Right lobe of liver (tissue), 6 donors: Measurements from ENCODE around the gene CREB3L4. TPM values are rescaled to one million over a fixed set of nuclear protein-coding genes. Genes with fewer than 3 reads are reported as not detected.
A peak's percentile ranks its signal among the peaks of the same experiment; 100 is the strongest.
"Not testable (repeated sequence)": the region's sequence is repeated elsewhere in the genome, so short reads cannot be mapped to it uniquely, and the experiment has no call there.

Source experiments
- ATAC-seq, 4 donors: fragments of 200-7000 bp; cut with Tn5 transposase; one replicate each; pipeline ENCODE4 v1.9.1; 2020; ENCODE audit warnings: mild to moderate bottlenecking in 4 of 4, moderate library complexity in 4 of 4
- DNase-seq, 3 donors: peaks; one replicate each; pipeline ENCODE4 v3.0.0-alpha.2; 2020
- H3K27ac ChIP-seq, 3 donors: fragments of 200-600 bp; one replicate each; pipeline ENCODE4 v1.8.0; 2022
- H3K27me3 ChIP-seq, 2 donors: fragments of 200-600 bp; one replicate each; pipeline ENCODE4 v1.8.0; 2022
- H3K36me3 ChIP-seq, 4 donors: fragments of 200-600 bp; sonication (generic) in 1 of 4; one replicate each; pipeline versions ENCODE4 v1.5.1 to v1.8.0; 2017 to 2022; ENCODE audit warnings: control low read depth in 1 of 4
- H3K4me1 ChIP-seq, 4 donors: fragments of 200-600 bp; sonication (generic) in 1 of 4; one replicate each; pipeline versions ENCODE4 v1.5.1 to v1.8.0; 2017 to 2022; ENCODE audit warnings: control low read depth in 1 of 4
- H3K4me3 ChIP-seq, 3 donors: fragments of 200-600 bp; one replicate each; pipeline ENCODE4 v1.8.0; 2022
- H3K9me3 ChIP-seq, 4 donors: fragments of 200-600 bp; sonication (generic) in 1 of 4; one replicate each; pipeline versions ENCODE4 v1.5.1 to v1.8.0; 2017 to 2022; ENCODE audit warnings: control low read depth in 1 of 4
- CTCF ChIP-seq, 4 donors: fragments of 200-600 bp in 3 of 4; fragments of 450-650 bp in 1 of 4; IDR thresholded peaks; one replicate each; pipeline versions ENCODE4 v1.5.1 to v1.8.0; 2016 to 2022; ENCODE audit warnings: antibody characterized with exemption in 4 of 4, mild to moderate bottlenecking in 2 of 4
- POLR2A ChIP-seq: fragments of 450-650 bp; IDR thresholded peaks from one replicate; pipeline ENCODE4 v1.6.1; 2017; ENCODE audit warnings: antibody characterized with exemption, mild to moderate bottlenecking
- WGBS: methylation state at CpG from one replicate; pipeline ENCODE4 v1.1.6; 2018; ENCODE audit warnings: low coverage, low lambda C conversion rate; ENCODE audit not compliant: insufficient coverage; ENCODE audit errors: missing lambda C conversion rate; 5-methylcytosine and 5-hydroxymethylcytosine counted together
- intact Hi-C, 2 donors: fragments of 100-400 bp; cut with DNase I; formaldehyde crosslinking; loops; one replicate each; pipeline versions ENCODE4 v1.11.2 to v1.14.1; 2022
- total RNA-seq, 6 experiments: library from RNA; depleted of rRNA in 2 of 6; stranded (reverse); fragments of >200 nt in 2 of 6; fragmentation: NEBNext Ultra II Directional in 3 of 6; extraction: Animal tissue kit (Norgen Biotek cat#: 25700) in 3 of 6; gene quantifications; one replicate each; pipeline versions ENCODE4 v1.1.0 to v1.2.4, GENCODE V29; 2016 to 2023
- donor health status: DM: no; HTN: yes; CAD: no.
- donor health status: DM: no; HTN: no; CAD: no.
- donor health status: DM: no; HTN: no; CAD: no.
- donor health status: DM: no; HTN: yes; CAD: no.
- donor health status: DM: no; HTN: yes; CAD: no.

The CREB3L4 gene
- total RNA-seq, 6 experiments from 2014 or later: 4.9 to 11.1 (median 8.2) TPM

GRCh38 chr1:153977250-153978240 is 9.8 kb downstream of the CREB3L4 start, which contains the start of gene JTB:
JTB (minus strand) TSS chr1:153977674; CDS start chr1:153977252, 422 bp downstream.
- peak; percentile 89 to 95 (median 94) for ATAC-seq
- under 1% methylated on average over 19 of the region's 75 CpGs for WGBS
- Histone ChIP-seq H3K27ac (peak within 1 kb of the TSS; percentile 93 to 95 (median 94)), H3K27me3 (no peaks in the 10 kb centered on the region), H3K9me3 (no peaks in the 10 kb centered on the region), H3K4me1 (peaks cover 0 to 23% (median 8%) of the 10 kb centered on the region in 4 donors), H3K4me3 (peak within 1 kb of the TSS; percentile 86 to 92 (median 90)), H3K36me3 (peaks cover 0 to 29% (median 13%) of the 10 kb centered on the region in 4 donors)
- TF ChIP-seq POLR2A (peak; percentile 90), CTCF (IDR thresholded peaks at IDR 0.05) (peak in 1 of 4 donors; percentile 11)
- peak; percentile 93 to 95 (median 94) for DNase-seq
- intact Hi-C loops: no loop called here

- Histone ChIP-seq H3K36me3 (peaks cover 0 to 34% (median 13%) of the 10 kb centered on the region in 4 donors), H3K4me1 (peaks cover 0 to 23% (median 8%) of the 10 kb centered on the region in 4 donors), H3K9me3 (no peaks in the 10 kb centered on the region), H3K27ac (peak overlapping the region in 2 of 3 donors; percentile 94 to 95), H3K27me3 (no peaks in the 10 kb centered on the region), H3K4me3 (peak overlapping the region; percentile 86 to 92 (median 90))
- no peak for ATAC-seq
- TF ChIP-seq CTCF (IDR thresholded peaks at IDR 0.05): no peak
- no peak for TF ChIP-seq POLR2A
- 24% methylated on average over 9 of the region's 9 CpGs for WGBS
- intact Hi-C loops: no loop called here
- no peak for DNase-seq
Measured at GRCh38 chr1:153978274-153978909, 10.7 kb downstream of the CREB3L4 start.

GRCh38 chr1:153979091-153979490 is 11.4 kb downstream of the CREB3L4 start:
- H3K9me3 ChIP-seq, ATAC-seq, H3K4me3 ChIP-seq, DNase-seq, intact Hi-C loops, H3K27me3 ChIP-seq: not testable (repeated sequence)
- 81% methylated on average over 10 of the region's 12 CpGs for WGBS
- H3K36me3 ChIP-seq: peaks cover 0 to 31% (median 9%) of the 10 kb centered on the region in 4 donors
- peak overlapping the region in 1 of 3 donors; percentile 95 for H3K27ac ChIP-seq
- peaks cover 0 to 23% (median 8%) of the 10 kb centered on the region in 4 donors for H3K4me1 ChIP-seq

GRCh38 chr1:153981735-153982134 is 14.0 kb downstream of the CREB3L4 start:
- WGBS: 100% methylated on average over 2 of the region's 2 CpGs
- H3K4me3 ChIP-seq, ATAC-seq, DNase-seq, H3K27ac ChIP-seq, H3K9me3 ChIP-seq, H3K27me3 ChIP-seq: not testable (repeated sequence)
- intact Hi-C loops: loop anchor here in 1 of 2 donors (10.0 kb wide), 1 partner anchor 307 kb away; the partner anchor contains the start of genes ILF2 and NPR1
- Histone ChIP-seq H3K4me1 (peaks cover 0 to 27% (median 9%) of the 10 kb centered on the region in 4 donors), H3K36me3 (peaks cover 0 to 12% (median 0%) of the 10 kb centered on the region in 4 donors)

- Histone ChIP-seq H3K27ac (no peak overlapping the region), H3K9me3 (no peaks in the 10 kb centered on the region), H3K36me3 (peaks cover 0 to 12% (median 0%) of the 10 kb centered on the region in 4 donors), H3K4me1 (peaks cover 0 to 14% (median 5%) of the 10 kb centered on the region in 4 donors), H3K4me3 (peak overlapping the region in 1 of 3 donors; percentile 76), H3K27me3 (no peaks in the 10 kb centered on the region)
- 41% methylated on average over 6 of the region's 6 CpGs for WGBS
- intact Hi-C loops: loop anchor here in 1 of 2 donors (10.0 kb wide), 1 partner anchor 310 kb away; the partner anchor contains the start of genes ILF2 and NPR1
- ATAC-seq (no peak), DNase-seq (no peak)
- TF ChIP-seq POLR2A (no peak), CTCF (IDR thresholded peaks at IDR 0.05) (no peak)
Measured at GRCh38 chr1:153984123-153984894, 16.6 kb downstream of the CREB3L4 start.
